ENCODE results near the gene CACNG6. TPM values are rescaled to one million over a fixed set of nuclear protein-coding genes. Genes with fewer than 3 reads are reported as not detected.

The CACNG6 gene
- total and polyA plus RNA-seq, 2 experiments from 2014 or later: not detected

- Histone ChIP-seq H3K9me2 (ENCODE audit: insufficient read depth) (no peaks in the 10 kb centered on the region), H3K79me2 (ENCODE audit: insufficient read depth) (no peaks in the 10 kb centered on the region), H3K4me2 (ENCODE audit: unreplicated experiment) (peak overlapping the region; percentile 65), H3K9me3 (ENCODE audit: low read depth) (no peaks in the 10 kb centered on the region), H3K36me3 (ENCODE audit: low read depth) (no peaks in the 10 kb centered on the region), H2AFZ (peak overlapping the region; percentile 64), H3K4me3 (peak overlapping the region; percentile 64), H4K20me1 (ENCODE audit: insufficient read depth) (no peaks in the 10 kb centered on the region), H3K27ac (no peak overlapping the region), H3F3A (ENCODE audit: insufficient read depth) (peaks cover 11% of the 10 kb centered on the region; the same call in 1 of the 2 replicates), H3K4me1 (ENCODE audit: insufficient read depth) (no peaks in the 10 kb centered on the region), H3K9ac (no peak overlapping the region), H3K27me3 (replicated peaks; ENCODE audit: insufficient read depth) (0 out of 2 replicates have a peak, but pooled peaks cover 6% of the 10 kb centered on the region)
- 29 to 34% methylated on average over 20 of the region's 20 CpGs for whole genome bisulfite sequencing, 2 experiments (ENCODE audit: low coverage in 1 of 2, low lambda C conversion rate in 2 of 2, missing lambda C conversion rate in 2 of 2)
- peak; percentile 38 for DNase-seq
- in situ Hi-C loops (cut with MboI): no loop called here
- TF ChIP-seq EZH2 (IDR thresholded peaks at IDR 0.05; ENCODE audit: insufficient read depth, poor library complexity, severe bottlenecking) (no peak), EZH2phosphoT487 (IDR thresholded peaks at IDR 0.05; ENCODE audit: insufficient read depth, low read depth) (no peak)
Observed at GRCh38 chr19:53980539-53981375, 10.7 kb upstream of the CACNG6 start.

GRCh38 chr19:53981376-53981951 lies 10.0 kb upstream of the CACNG6 start:
- DNase-seq: no peak
- Histone ChIP-seq H3K9me2 (ENCODE audit: insufficient read depth) (no peaks in the 10 kb centered on the region), H3K4me3 (no peak overlapping the region), H4K20me1 (ENCODE audit: insufficient read depth) (no peaks in the 10 kb centered on the region), H3K9me3 (ENCODE audit: low read depth) (no peaks in the 10 kb centered on the region), H3K4me1 (ENCODE audit: insufficient read depth) (no peaks in the 10 kb centered on the region), H3K9ac (no peak overlapping the region), H3F3A (ENCODE audit: insufficient read depth) (peaks cover 11% of the 10 kb centered on the region; the same call in 1 of the 2 replicates), H3K4me2 (ENCODE audit: unreplicated experiment) (no peak overlapping the region), H3K36me3 (ENCODE audit: low read depth) (no peaks in the 10 kb centered on the region), H2AFZ (no peak overlapping the region), H3K27ac (no peak overlapping the region), H3K79me2 (ENCODE audit: insufficient read depth) (no peaks in the 10 kb centered on the region), H3K27me3 (replicated peaks; ENCODE audit: insufficient read depth) (0 out of 2 replicates have a peak, but pooled peaks cover 6% of the 10 kb centered on the region)
- in situ Hi-C loops (cut with MboI): no loop called here
- 62 to 65% methylated on average over 12 to 13 of the region's 13 CpGs for WGBS, 2 experiments (ENCODE audit: low coverage in 1 of 2, low lambda C conversion rate in 2 of 2, missing lambda C conversion rate in 2 of 2)
- TF ChIP-seq EZH2phosphoT487 (IDR thresholded peaks at IDR 0.05; ENCODE audit: insufficient read depth, low read depth): no peak
- no peak for TF ChIP-seq EZH2 (IDR thresholded peaks at IDR 0.05; ENCODE audit: insufficient read depth, poor library complexity, severe bottlenecking)

- no peaks in the 10 kb centered on the region for H3K4me1 ChIP-seq (ENCODE audit: insufficient read depth)
- peaks cover 11% of the 10 kb centered on the region; the same call in 1 of the 2 replicates for H3F3A ChIP-seq (ENCODE audit: insufficient read depth)
- peak overlapping the region; percentile 53; the same call in 1 of the 2 replicates for H2AFZ ChIP-seq
- peak overlapping the region; percentile 55 for H3K4me3 ChIP-seq
- H4K20me1 ChIP-seq (ENCODE audit: insufficient read depth): no peaks in the 10 kb centered on the region
- no peaks in the 10 kb centered on the region for H3K9me3 ChIP-seq (ENCODE audit: low read depth)
- no peak overlapping the region for H3K9ac ChIP-seq
- H3K36me3 ChIP-seq (ENCODE audit: low read depth): no peaks in the 10 kb centered on the region
- no peak overlapping the region for H3K4me2 ChIP-seq (ENCODE audit: unreplicated experiment)
- H3K9me2 ChIP-seq (ENCODE audit: insufficient read depth): no peaks in the 10 kb centered on the region
- in situ Hi-C loops (cut with MboI): no loop called here
- H3K27ac ChIP-seq: no peak overlapping the region
- peak; percentile 40 for DNase-seq
- H3K79me2 ChIP-seq (ENCODE audit: insufficient read depth): no peaks in the 10 kb centered on the region
- 0 to 2% methylated on average over 4 to 51 of the region's 62 CpGs for WGBS, 2 experiments (ENCODE audit: low coverage in 1 of 2, low lambda C conversion rate in 2 of 2, missing lambda C conversion rate in 2 of 2)
- TF ChIP-seq EZH2phosphoT487 (IDR thresholded peaks at IDR 0.05; ENCODE audit: insufficient read depth, low read depth) (no peak), EZH2 (IDR thresholded peaks at IDR 0.05; ENCODE audit: insufficient read depth, poor library complexity, severe bottlenecking) (no peak)
- H3K27me3 ChIP-seq (replicated peaks; ENCODE audit: insufficient read depth): 0 out of 2 replicates have a peak, but pooled peaks cover 6% of the 10 kb centered on the region
Observed at GRCh38 chr19:53982001-53982451, 9.4 kb upstream of the CACNG6 start.

GRCh38 chr19:53982611-53983010 lies 8.8 kb upstream of the CACNG6 start:
- H2AFZ ChIP-seq: no peak overlapping the region
- in situ Hi-C loops (cut with MboI): no loop called here
- no peaks in the 10 kb centered on the region for H3K36me3 ChIP-seq (ENCODE audit: low read depth)
- no peaks in the 10 kb centered on the region for H3K9me3 ChIP-seq (ENCODE audit: low read depth)
- no peaks in the 10 kb centered on the region for H3K9me2 ChIP-seq (ENCODE audit: insufficient read depth)
- no peaks in the 10 kb centered on the region for H3K4me1 ChIP-seq (ENCODE audit: insufficient read depth)
- no peak overlapping the region for H3K27ac ChIP-seq
- H3K27me3 ChIP-seq (replicated peaks; ENCODE audit: insufficient read depth): 0 out of 2 replicates have a peak, but pooled peaks cover 6% of the 10 kb centered on the region
- 0 to 2% methylated on average over 4 to 27 of the region's 61 CpGs for WGBS, 2 experiments (ENCODE audit: low coverage in 1 of 2, low lambda C conversion rate in 2 of 2, missing lambda C conversion rate in 2 of 2)
- no peak overlapping the region for H3K4me2 ChIP-seq (ENCODE audit: unreplicated experiment)
- H4K20me1 ChIP-seq (ENCODE audit: insufficient read depth): no peaks in the 10 kb centered on the region
- H3K4me3 ChIP-seq: no peak overlapping the region
- no peaks in the 10 kb centered on the region for H3K79me2 ChIP-seq (ENCODE audit: insufficient read depth)
- DNase-seq: peak; percentile 46
- H3K9ac ChIP-seq: no peak overlapping the region
- H3F3A ChIP-seq (ENCODE audit: insufficient read depth): peaks cover 11% of the 10 kb centered on the region; the same call in 1 of the 2 replicates
- no peak for TF ChIP-seq EZH2phosphoT487 (IDR thresholded peaks at IDR 0.05; ENCODE audit: insufficient read depth, low read depth)
- no peak for TF ChIP-seq EZH2 (IDR thresholded peaks at IDR 0.05; ENCODE audit: insufficient read depth, poor library complexity, severe bottlenecking)
